DMS114 treated with DMSO at 0.1 percent for 48 hours (cell line): ENCODE measurements around the gene ARHGEF35.
"Not testable (repeated sequence)": the region's sequence is repeated elsewhere in the genome, so short reads cannot be mapped to it uniquely, and the experiment has no call there.

Experiments
- DNase-seq: peaks from one replicate; lab custom pipeline; 2025; ENCODE audit not compliant: unreplicated experiment; lab: John Stamatoyannopoulos, UW

ARHGEF35 gene

DNA sequence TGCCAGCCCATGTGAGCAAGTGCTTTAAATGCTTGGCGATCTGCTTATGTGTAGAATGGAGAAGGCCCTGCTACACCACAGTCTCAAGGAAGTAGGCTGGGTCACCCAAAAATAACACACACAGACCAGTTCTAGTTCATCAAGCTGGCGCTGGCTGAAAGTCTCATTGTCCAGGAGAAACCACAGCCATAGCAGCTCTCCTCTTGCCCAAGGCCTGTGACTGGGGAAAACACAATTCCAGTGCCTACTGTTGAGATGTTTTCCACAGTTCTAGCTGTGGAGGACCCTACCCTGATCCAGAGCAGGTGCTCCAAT is 16.5 kb downstream of the ARHGEF35 start:
- not testable (repeated sequence) for DNase-seq

GRCh38 chr7:144178380-144179164 is 17.1 kb downstream of the ARHGEF35 start:
- peak; percentile 1 for DNase-seq

GRCh38 chr7:144174613-144175012 is 21.0 kb downstream of the ARHGEF35 start:
- DNase-seq = no peak

- DNase-seq = not testable (repeated sequence)
Measured at GRCh38 chr7:144171594-144172350, 23.9 kb downstream of the ARHGEF35 start.

GRCh38 chr7:144164784-144165183 is 30.8 kb downstream of the ARHGEF35 start:
- DNase-seq = no peak

DNA sequence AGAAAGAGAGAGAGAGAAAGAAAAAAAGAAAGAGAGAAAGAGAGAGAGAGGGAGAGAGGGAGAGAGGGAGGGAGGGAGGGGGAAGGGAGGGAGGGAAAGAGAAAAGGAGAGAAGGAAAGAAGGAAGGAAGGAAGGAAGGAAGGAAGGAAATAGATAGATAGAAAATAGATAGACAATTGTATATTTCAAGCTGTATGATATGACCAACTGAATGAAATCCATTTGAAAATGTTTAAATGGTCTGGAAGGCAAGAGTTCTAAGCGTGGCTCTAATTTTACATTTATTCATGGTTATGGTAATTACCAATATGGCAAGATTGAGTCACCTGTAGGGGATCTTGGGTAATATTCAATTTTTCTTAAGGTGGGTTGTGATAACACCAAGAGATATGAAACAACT is 36.8 kb downstream of the ARHGEF35 start:
- no peak for DNase-seq

GRCh38 chr7:144148224-144148827 is 47.3 kb downstream of the ARHGEF35 start:
- DNase-seq = no peak

DNA sequence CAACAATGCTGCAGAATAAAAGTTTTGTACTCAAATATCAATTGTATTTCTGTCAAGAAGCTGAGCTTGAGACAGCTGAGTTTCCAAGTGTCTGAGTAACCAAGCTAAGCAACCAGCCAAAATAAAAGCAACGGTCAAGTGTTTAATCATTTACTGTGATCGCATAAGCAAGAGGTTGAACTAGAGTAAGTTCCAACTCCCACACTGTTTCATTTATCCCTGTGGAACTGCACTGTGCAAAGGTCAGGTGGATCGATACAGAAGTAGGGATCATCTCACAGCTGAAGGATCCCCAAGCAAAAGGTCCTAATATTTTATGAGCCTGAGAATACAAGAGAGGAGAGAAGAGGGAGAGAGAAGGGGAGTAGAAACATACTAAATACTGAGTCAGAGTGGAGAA is 51.2 kb downstream of the ARHGEF35 start:
- no peak for DNase-seq

DNA sequence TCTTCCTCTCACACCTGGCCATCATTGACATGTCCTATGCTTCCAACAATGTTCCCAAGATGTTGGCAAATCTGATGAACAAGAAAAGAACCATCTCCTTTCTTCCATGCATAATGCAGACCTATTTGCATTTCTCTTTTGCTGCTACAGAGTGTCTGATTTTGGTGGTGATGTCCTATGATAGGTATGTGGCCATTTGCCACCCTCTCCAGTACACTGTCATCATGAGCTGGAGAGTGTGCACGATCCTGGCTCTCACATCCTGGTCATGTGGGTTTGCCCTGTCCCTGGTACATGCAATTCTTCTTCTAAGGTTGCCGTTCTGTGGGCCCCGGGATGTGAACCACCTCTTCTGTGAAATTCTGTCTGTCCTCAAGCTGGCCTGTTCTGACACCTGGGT is 53.4 kb downstream of the ARHGEF35 start:
- DNase-seq = no peak

- no peak for DNase-seq
Measured at GRCh38 chr7:144137501-144137900, 58.1 kb downstream of the ARHGEF35 start.
